SIG-M5 treated with dmso at 0.1 percent for 504 hours (cell line): ENCODE results near the gene AGO1.
"Not testable (repeated sequence)": the region's sequence is repeated elsewhere in the genome, so short reads cannot be mapped to it uniquely, and the experiment has no call there.

Experiments used
- DNase-seq: peaks from one replicate; lab custom pipeline; 2025; ENCODE audit not compliant: unreplicated experiment; lab: John Stamatoyannopoulos, UW

The AGO1 gene

DNA sequence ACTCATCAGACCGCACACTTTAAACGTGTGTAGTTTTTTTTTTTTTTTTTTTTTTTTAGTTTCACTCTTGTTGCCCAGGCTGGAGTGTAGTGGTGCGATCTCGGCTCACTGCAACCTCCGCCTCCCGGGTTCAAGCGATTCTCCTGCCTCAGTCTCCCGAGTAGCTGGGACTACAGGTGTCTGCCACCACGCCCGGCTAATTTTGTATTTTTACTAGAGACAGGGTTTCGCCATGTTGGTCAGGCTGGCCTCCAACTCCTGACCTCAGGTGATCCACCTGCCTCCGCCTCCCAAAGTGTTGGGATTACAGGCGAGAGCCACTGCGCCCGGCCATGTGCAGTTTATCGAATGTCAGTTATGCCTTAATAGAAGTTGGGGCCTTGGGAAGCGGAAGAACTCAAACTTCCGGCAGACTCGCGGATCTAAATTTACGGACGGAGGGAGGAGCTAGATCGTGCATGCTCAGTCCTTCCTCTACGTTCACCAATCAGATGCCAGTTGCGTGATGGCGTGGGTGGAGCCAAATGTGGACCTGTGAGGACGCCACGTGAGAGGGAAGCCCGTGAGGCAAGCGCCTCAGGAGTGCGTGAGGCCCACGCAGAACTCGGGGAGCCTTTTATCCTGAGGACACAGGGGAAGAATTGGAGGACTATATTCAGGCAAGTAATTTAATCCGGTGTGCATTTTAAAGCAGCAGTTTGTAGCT, 13.6 kb upstream of the AGO1 start:
- not testable (repeated sequence) for DNase-seq

DNA sequence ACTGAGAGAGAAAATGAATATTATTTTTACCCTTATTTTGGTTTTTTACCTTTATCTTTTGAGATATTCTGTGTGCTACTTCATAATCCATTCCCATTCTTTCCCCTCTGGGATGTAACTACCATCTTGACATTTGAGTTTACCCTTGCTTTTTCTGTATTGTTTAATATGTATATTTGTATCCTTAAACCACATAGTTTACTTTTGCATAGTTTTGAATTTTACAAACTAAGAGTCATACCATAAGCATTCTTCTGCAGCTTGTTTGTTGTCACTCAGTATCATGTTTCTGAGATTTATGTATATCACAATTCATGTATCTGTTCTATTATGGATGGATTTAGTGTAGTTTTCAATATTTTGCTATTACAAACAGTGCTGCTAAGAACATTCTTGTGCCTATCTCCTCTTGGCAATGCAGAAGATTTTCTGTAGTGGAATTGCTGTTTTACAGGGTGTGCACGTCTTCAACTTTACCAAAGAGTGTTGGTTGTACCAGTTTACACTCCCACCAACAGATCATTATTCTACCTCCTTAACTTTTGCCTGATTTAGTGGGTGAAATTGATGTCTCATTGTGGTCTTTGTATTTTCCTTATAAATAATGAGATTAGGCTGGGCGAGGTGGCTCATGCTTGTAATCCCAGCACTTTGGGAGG, 12.2 kb upstream of the AGO1 start:
- DNase-seq = no peak

DNA sequence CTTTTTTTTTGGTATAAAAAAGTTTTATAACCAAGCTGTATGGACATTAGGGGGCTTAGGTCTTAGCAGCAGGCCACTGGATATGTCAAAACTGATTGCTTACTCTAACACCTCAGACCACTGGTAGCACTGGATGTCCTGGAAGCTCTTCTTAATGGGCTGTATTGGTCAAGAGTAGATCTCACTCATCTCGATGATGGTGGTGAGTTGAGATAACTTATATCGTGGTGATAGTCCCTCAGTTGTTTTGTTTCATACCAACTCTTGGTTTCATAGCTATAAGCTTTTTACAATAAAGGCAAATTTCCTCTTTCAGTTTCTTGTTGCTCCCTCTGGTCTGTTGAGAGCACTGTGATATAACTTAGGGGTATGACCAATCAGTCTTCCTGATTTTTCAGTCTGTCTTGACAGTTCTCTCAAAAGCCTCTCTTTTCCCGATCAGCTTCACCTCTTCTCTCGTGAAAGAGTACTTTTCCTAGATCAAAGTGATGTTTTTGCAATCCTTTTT, 9.7 kb upstream of the AGO1 start:
- DNase-seq = no peak

DNA sequence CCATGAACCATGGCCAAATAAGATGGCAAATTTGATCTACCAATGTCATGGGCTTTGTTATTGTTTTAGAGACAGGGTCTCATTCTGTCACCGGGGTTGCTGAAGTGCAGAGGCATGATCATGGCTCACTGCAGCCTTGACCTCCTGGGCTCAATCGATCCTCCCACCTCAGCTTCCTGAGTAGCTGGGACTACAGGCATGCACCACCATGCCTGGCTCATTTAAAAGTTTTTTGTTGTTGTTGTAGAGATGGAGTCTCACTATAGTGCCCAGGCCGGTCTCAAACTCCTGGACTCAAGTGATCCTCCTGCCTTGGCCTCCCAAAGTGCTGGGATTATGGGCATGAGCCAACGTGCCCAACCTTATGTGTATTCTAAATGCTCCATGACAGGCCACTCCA, 8.9 kb upstream of the AGO1 start:
- DNase-seq = not testable (repeated sequence)

DNA sequence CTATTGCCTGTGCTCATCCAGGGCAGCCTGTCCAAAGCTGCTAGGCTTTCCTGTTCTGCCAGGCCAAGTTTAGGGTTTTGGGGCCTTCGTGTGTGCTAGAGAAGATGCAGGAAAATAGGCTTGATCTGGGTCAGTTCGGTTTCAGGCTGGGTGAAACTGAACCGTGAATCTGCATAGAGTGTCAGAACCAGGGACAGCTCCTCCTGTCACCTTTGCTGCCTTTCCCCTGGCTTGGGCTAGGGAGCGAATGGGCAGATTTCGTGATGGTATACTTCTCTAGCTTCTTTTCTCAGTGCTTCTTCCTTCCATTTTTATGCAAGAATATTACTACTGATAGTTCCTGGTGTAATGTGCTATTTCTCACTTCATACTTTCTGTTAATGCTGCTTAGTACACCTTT, 6.0 kb upstream of the AGO1 start:
- DNase-seq = no peak

DNA sequence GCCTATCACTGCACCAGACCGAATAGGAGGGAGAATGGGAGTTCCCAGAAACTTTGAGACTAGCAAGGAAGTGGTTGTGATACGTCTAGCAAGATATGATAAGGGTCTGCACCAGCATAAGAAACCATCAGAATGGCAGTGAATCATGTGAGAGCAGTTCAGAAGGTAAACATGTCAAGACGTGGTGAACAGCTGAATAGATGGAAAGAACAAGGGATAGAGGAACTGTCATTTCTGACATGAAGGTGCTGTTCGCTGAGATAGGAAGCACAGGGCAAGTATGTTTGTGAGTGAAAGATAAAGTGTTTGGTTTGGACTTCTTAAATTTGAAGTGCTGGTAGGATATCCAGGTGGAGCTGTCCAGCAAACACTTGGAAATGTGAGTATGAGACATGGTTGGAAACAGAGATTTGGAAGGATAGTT, 1.1 kb upstream of the AGO1 start:
- DNase-seq = no peak

DNA sequence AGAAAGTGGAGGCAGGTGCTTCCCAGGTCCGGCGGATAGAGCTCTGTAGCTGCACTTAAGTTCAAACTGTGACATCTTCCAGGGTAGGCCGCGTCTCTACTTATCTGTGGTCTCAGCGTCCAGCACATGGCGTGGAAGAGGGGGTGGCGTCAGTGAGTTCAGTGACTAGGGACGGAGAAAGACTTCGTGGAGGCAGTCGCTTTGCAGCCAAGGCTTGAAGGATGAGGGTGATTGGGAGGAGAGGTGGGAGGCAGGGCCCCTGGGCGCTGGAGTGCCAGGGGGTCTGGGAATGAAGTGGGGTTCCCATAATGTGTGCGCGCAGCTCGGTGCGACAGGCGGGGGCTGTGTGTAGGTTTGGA, 444 bp upstream of the AGO1 start:
- DNase-seq = no peak

DNA sequence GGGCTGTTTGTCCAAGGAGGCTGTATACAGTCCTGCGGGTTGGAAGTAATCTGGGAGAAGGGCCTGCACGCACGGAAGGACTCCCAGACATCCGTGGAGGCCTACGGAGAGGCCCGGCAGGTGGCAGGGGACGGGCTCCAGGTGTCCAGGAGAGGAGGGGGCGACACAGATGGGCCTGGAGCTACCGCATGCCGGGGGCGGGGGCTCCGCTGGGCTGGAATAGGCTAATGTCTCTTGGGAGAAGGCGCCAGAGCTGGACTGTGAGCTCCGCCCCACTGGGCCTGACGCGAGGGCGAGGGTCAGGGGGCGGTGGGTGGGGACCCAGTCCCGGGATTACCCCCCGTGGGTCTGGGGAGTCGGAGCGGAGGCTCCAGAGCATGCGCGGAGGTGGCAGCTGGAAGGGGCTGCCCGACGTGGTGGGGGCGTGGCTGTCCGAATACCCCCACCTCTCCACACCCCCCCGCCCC, 659 bp downstream of the AGO1 start:
- no peak for DNase-seq

DNA sequence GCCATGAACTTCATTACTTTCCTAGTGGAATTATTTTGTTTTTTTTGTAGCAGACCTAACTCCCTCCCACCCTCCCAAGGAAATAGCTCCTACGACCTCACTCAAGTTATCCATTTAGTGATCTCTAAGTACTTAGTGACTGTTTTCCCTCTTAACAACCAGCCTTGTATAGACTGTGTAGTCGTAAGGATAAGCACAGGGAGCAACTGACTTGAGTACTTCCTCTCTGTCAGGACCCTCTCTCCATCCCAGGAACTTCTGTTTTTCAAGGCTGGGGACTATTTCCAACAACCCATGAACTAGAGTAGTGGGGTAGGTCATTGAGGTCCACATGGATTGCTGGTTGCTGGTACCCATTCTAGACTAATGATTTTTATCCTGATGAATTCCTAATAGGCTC, 1.9 kb downstream of the AGO1 start:
- DNase-seq = no peak

DNA sequence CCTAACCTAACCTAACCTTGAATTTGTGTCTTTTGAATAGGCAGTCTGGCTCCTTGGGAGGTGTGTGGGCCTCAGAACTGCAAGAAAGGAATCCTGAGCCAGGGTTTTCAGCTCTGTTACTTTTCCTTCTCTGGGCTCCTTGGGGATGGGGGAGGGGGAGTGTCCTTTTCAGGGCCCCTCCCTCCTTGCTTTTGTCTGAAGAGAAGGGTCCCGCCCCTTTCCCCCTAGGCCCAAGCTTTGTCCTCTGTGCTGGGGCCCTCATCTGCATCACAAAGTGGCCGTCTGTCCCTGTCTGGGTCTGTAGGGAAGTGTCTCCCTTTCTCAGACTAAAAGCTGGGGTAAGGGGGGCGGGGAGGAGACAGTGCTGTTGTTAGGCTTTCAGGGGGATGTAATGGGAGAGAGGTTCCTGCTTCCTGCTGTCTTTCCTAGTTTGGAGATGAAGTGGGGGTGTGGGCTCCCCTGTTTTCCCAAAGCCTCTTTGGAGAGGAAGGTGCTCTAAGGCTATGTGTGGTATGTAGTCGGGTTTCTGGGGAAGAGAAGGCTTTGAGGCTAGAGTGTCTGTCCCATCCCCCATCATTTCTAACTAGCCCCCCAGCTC, 3.1 kb downstream of the AGO1 start:
- DNase-seq = no peak

DNA sequence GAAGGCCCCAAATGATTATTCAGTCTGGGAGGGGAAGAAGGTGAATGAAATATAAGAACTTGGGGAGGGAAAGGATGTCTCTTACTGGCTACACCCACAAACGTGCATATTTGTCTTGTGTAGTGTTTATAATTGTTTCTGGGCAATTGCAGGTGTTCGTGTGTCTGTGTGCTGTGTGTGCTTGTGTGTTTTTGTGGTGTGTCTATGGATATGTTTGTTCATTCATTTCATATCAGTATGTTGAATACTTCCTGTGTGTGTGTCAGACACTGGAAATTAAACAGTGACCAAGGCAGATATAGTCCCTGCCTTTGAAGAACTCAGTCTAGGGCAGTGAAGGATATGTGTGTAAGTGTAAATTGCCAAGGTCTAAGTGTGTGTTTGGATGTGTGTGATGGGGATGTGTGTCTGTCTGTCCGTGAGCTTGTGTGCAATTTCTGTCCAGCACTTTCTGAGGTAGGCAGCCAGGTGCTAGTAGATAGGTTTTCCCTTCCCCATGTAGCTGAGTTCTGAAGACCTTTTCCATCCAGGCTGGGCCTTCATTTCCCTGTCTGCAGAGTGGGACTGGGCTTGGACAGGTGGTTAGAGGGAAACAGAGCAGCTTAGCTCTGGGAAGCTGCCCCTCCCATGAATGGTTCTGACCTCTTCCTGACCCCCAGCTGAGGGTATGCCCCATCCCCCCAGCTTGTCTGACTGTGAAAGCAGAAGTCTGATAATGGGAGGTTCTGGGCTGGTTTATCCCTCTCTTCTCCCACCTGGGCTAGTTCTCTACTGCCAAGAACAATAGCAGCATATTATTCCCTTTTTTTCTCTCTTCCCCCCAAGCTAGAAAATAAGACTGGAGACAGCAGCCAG, 3.8 kb downstream of the AGO1 start:
- peak; percentile 57 for DNase-seq

DNA sequence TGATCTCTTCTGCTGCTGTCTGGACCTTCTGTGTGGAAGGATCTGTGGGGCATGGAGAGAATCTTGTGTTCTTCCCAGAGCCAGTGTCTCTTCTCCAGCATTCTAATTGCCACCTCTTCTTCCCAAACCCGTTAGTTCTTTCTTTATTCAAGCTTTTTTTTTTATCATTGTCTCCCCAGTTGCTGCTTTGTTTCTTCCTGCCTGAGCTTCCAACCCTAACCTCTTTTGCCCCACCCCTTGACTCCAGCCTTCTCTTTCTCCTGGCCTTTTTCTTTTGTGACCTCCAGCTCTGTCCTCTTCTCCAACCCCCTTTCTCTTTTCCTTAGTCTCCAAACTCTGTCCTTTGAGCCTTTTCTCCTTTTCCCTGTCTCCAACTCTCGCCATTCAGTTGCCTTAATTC, 4.5 kb downstream of the AGO1 start:
- no peak for DNase-seq

DNA sequence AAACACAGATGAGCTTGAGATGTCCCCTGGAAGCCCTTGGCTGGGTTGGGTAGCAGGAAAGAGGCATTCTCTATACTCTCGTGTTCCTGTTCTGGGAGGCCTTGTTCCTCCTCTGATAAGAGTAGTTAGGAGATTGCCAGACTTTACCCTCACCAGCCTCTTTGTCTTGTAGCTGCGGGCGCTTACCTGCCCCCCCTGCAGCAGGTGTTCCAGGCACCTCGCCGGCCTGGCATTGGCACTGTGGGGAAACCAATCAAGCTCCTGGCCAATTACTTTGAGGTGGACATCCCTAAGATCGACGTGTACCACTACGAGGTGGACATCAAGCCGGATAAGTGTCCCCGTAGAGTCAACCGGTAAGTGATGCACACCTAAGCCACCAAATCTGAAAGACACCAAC, 5.2 kb downstream of the AGO1 start:
- DNase-seq = no peak

DNA sequence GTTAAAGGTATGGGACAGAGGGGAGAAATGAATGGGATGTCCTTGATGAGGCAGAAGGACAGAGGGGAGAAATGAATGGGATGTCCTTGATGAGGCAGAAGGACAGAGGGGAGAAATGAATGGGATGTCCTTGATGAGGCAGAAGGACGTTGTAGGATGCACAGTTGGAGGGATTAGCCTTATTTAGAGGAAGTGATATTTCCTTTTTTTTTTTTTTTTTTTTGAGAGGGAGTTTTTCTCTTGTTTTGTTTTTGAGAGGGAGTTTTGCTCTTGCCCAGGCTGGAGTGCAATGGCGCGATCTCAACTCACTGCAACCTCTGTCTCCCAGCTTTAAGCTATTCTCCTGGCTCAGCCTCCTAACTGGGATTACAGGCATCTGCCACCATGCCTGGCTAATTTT, 6.0 kb downstream of the AGO1 start:
- not testable (repeated sequence) for DNase-seq

DNA sequence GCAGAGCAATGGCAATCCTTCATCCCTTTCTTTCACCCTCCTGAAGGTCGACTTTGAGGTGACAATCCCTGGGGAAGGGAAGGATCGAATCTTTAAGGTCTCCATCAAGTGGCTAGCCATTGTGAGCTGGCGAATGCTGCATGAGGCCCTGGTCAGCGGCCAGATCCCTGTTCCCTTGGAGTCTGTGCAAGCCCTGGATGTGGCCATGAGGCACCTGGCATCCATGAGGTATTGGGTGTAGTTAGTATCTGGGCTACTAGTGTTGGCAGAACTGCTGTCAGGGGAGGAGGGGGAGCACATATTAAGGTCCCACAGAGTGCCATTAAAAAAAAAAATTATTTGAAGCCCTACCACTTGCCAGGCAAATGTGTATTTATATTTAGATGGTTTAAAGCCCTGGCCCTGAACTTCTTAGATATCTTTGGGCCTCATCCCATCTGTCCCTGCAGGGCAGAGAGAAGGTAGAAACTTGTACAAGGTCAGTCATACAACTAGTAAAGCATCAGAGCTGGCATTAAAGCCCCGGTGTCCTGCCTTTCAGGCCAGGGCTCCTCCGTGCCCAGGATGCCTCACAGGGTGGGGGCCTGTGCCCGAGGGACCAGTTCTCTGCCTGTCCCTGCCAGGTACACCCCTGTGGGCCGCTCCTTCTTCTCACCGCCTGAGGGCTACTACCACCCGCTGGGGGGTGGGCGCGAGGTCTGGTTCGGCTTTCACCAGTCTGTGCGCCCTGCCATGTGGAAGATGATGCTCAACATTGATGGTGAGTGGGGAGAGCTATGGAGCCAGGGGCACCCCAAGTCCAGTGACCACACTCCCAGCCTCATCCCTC, 10.3 kb downstream of the AGO1 start:
- no peak for DNase-seq

DNA sequence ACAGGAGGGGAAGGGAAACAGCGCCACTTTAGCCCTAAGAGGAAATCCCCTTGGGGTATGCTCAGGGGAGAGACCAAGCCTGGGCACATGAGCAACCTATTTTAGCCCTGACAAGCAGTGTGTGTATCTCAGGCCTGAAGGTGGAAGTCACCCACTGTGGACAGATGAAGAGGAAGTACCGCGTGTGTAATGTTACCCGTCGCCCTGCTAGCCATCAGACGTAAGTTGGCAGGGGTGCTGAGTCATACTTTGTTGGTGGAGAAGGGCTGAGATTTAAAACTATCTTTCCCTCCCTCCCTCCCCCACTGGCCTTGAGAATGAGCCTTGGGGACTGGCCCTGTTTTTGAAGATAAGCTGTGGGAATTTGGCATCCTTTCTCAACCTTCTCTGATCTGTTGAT, 11.2 kb downstream of the AGO1 start:
- DNase-seq = peak; percentile 39

DNA sequence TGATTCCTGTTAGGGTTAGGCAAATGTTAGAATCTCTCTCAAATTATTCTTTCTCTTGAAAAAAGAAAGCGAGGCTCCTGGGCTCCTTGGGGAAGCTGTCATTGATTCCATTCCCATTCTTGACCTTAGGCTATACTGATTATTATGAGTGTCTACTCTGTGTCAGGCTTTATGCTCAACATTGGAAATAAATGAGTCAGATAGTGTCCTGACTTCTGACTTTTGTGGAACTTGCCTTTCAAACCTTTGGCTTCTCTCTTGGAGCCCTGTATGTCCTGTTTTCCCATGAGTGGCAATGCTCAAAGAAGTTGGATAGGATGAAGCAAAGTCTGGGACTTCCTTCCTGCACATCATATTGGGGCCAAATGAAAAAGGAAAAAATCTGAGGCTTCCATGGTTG, 11.6 kb downstream of the AGO1 start:
- no peak for DNase-seq

DNA sequence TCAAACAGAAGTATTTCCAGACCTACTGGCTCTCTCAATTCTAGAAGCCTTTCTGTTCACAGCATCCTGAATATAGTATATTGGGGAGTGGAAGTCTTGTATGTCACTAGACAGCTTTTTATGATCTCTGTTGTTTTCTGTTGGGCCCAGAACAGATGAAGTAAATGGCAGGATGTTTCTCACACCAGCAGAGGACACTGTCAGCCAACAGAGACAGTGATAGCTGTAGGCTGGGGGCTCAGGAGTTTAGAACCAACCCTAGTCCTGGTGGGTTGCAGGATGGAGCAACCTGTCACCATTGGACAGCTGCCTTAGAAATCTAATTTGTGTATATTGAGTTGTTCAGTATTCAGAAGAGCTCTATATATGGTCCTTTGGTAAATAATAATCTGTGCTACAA, 16.9 kb downstream of the AGO1 start:
- no peak for DNase-seq

DNA sequence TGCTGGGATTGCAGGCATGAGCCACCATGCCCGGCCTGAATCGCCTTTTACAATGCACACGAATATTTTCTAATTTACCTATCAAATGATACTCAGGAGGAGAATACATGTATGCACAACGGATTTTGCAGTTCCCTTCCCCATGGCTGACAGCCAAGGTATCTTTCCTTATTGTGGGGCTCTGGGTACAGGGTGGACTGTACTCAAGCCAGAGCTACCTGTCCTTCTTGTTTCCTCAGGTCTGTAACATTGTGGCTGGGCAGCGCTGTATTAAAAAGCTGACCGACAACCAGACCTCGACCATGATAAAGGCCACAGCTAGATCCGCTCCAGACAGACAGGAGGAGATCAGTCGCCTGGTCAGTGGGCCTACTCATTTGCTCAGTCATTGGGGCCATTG, 18.2 kb downstream of the AGO1 start:
- DNase-seq = no peak

DNA sequence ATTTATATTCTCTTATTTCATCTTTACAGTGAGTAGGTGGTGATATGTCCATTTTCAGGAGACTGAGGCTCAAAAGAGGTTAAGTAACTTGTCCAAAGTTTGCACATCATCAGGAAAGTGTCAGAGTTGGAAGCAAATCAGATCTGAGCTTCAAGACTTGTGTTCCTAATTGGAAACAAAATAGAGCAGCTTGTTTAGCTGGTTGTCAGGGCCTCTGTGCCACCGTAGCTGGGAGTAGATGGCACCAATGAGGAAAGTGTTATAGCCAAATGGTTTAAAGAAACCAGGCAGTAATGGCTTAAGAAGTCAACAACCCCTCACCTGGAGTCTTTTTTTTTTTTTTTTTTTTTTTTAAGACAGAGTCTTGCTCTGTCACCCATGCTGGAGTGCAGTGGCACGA, 19.7 kb downstream of the AGO1 start:
- DNase-seq = no peak

DNA sequence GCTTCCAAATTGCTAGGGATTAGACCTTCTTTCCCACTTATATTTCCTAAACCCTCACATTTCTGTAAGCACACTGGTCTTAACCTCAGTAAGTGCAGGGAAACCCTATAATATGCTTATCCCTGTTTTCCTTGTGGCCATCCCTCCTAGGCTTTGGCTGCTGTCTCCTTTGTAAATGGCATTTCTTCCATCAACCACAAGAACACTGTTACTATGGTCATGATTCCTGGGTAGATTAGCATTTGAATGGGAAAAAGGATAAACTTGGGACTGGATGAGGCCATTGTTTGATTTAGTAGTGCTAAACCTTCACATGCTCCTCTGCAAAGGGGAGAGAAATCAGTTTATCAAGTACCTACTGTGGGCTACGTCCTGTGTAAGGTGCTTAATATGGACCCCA, 31.7 kb downstream of the AGO1 start:
- no peak for DNase-seq
